Neural progenitor cell (in vitro differentiated cells): Measurements from ENCODE around the gene ZNF618. TPM values are rescaled to one million over a fixed set of nuclear protein-coding genes. Genes with fewer than 3 reads are reported as not detected.

Source experiments
- DNase-seq: peaks from one replicate; pipeline ENCODE4 v3.0.0-alpha.2; 2016; ENCODE audit warnings: low spot score
- H2AFZ ChIP-seq: fragments of 200-600 bp; sonication (generic); replicated peaks from 2 replicates; pipeline ENCODE4 v1.6.1; 2016; ENCODE audit warnings: antibody characterized with exemption
- H3F3A ChIP-seq: fragments of 200-600 bp; sonication (generic); 2 replicates; pipeline ENCODE4 v1.6.1; 2016; ENCODE audit warnings: antibody characterized with exemption, low read depth
- H3K27ac ChIP-seq: fragments of 200-600 bp; sonication (generic); 2 replicates; pipeline ENCODE4 v1.5.1; 2016; ENCODE audit warnings: mild to moderate bottlenecking
- H3K27me3 ChIP-seq: fragments of 200-600 bp; sonication (generic); 2 replicates; pipeline ENCODE4 v1.6.1; 2016; ENCODE audit warnings: mild to moderate bottlenecking, moderate library complexity
- H3K36me3 ChIP-seq: fragments of 200-600 bp; sonication (generic); 2 replicates; pipeline ENCODE4 v1.5.1; 2016
- H3K4me1 ChIP-seq: fragments of 200-600 bp; sonication (generic); 2 replicates; pipeline ENCODE4 v1.6.1; 2016; ENCODE audit warnings: mixed run types
- H3K4me2 ChIP-seq: fragments of 200-600 bp; sonication (generic); 2 replicates; pipeline ENCODE4 v1.6.1; 2016
- H3K4me3 ChIP-seq: fragments of 200-600 bp; sonication (generic); 2 replicates; pipeline ENCODE4 v1.5.1; 2016
- H3K79me2 ChIP-seq: fragments of 200-600 bp; sonication (generic); 2 replicates; pipeline ENCODE4 v1.6.1; 2016; ENCODE audit warnings: low read depth
- H3K9ac ChIP-seq: fragments of 200-600 bp; sonication (generic); 2 replicates; pipeline ENCODE4 v1.6.1; 2016
- H3K9me3 ChIP-seq: fragments of 200-600 bp; sonication (generic); 2 replicates; pipeline ENCODE4 v1.5.1; 2016; ENCODE audit warnings: low read depth
- H4K20me1 ChIP-seq: fragments of 200-600 bp; sonication (generic); 2 replicates; pipeline ENCODE4 v1.6.1; 2016; ENCODE audit warnings: low read depth
- H3K27ac Mint-ChIP-seq: 3 replicates; pipeline ENCODE4 v1.8.0; 2021; ENCODE audit warnings: mixed read lengths
- H3K27me3 Mint-ChIP-seq: 2 replicates; pipeline ENCODE4 v1.8.0; 2022; ENCODE audit warnings: low read depth, mild to moderate bottlenecking, inconsistent platforms, moderate library complexity, mixed read lengths; ENCODE audit not compliant: insufficient read depth
- H3K36me3 Mint-ChIP-seq: 3 replicates; pipeline ENCODE4 v1.8.0; 2021; ENCODE audit warnings: mixed read lengths
- H3K4me1 Mint-ChIP-seq: 3 replicates; pipeline ENCODE4 v1.8.0; 2021; ENCODE audit warnings: mixed read lengths
- H3K4me3 Mint-ChIP-seq: 3 replicates; pipeline ENCODE4 v1.8.0; 2021; ENCODE audit warnings: mild to moderate bottlenecking, moderate library complexity, mixed read lengths
- H3K9me3 Mint-ChIP-seq: 3 replicates; pipeline ENCODE4 v1.8.0; 2020; ENCODE audit warnings: mixed read lengths
- CTCF ChIP-seq: fragments of 200-600 bp; sonication (generic); IDR thresholded peaks from 2 replicates; pipeline ENCODE4 v1.5.1; 2017; ENCODE audit warnings: antibody characterized with exemption, mild to moderate bottlenecking
- EZH2 ChIP-seq: fragments of 200-600 bp; sonication (generic); IDR thresholded peaks from 2 replicates; pipeline ENCODE4 v1.6.1; 2017; ENCODE audit warnings: antibody characterized with exemption, mild to moderate bottlenecking, moderate library complexity
- EZH2phosphoT487 ChIP-seq: fragments of 200-600 bp; sonication (generic); IDR thresholded peaks from 2 replicates; pipeline ENCODE4 v1.6.1; 2017; ENCODE audit warnings: antibody characterized with exemption
- total RNA-seq: library from RNA; depleted of rRNA; stranded (reverse); fragments of >200 nt; gene quantifications from 2 replicates; pipeline ENCODE4 v1.2.3, GENCODE V29; 2015; ENCODE audit warnings: low replicate concordance

ZNF618 gene
- total RNA-seq, 1 donor from 2014 or later, result 10.5 TPM

GRCh38 chr9:114098936-114099668 lies 223.0 kb downstream of the ZNF618 start, which contains the start of gene KIF12:
Gene KIF12 (minus strand): TSS chr9:114099292. CDS start chr9:114099276, 16 bp downstream.
- peaks cover 33% of the 10 kb centered on the region for H3K27me3 Mint-ChIP-seq
- TF ChIP-seq CTCF (no peak), EZH2 (peak; percentile 14), EZH2phosphoT487 (no peak)
- peaks cover 13% of the 10 kb centered on the region for H3K4me1 Mint-ChIP-seq
- H3K36me3 ChIP-seq, result no peaks in the 10 kb centered on the region
- no peaks in the 10 kb centered on the region for H3K79me2 ChIP-seq
- H3K9me3 Mint-ChIP-seq, result peaks cover 11% of the 10 kb centered on the region
- peak within 1 kb of the TSS; percentile 96 for H3K4me2 ChIP-seq
- DNase-seq, result peak; percentile 60
- peak within 1 kb of the TSS; percentile 80 for H3K4me3 Mint-ChIP-seq
- peaks cover 5% of the 10 kb centered on the region for H3K36me3 Mint-ChIP-seq
- no peak within 1 kb of the TSS for H3K27ac Mint-ChIP-seq
- no peak within 1 kb of the TSS for H3K9ac ChIP-seq
- peak within 1 kb of the TSS; percentile 63 for H3K4me3 ChIP-seq
- H3F3A ChIP-seq, result peaks cover 10% of the 10 kb centered on the region
- H3K4me1 ChIP-seq, result peaks cover 11% of the 10 kb centered on the region
- no peaks in the 10 kb centered on the region for H4K20me1 ChIP-seq
- peaks cover 65% of the 10 kb centered on the region for H3K27me3 ChIP-seq
- H3K9me3 ChIP-seq, result no peaks in the 10 kb centered on the region
- no peak within 1 kb of the TSS for H3K27ac ChIP-seq
- peak within 1 kb of the TSS; percentile 81 for H2AFZ ChIP-seq

GRCh38 chr9:114099669-114100270 lies 223.7 kb downstream of the ZNF618 start:
- peaks cover 72% of the 10 kb centered on the region for H3K27me3 ChIP-seq
- TF ChIP-seq EZH2 (no peak), EZH2phosphoT487 (no peak), CTCF (no peak)
- no peak overlapping the region for H3K27ac ChIP-seq
- peak overlapping the region; percentile 85 for H3K4me2 ChIP-seq
- no peaks in the 10 kb centered on the region for H3K9me3 ChIP-seq
- H3K4me3 Mint-ChIP-seq, result peak overlapping the region; percentile 15
- H4K20me1 ChIP-seq, result no peaks in the 10 kb centered on the region
- no peaks in the 10 kb centered on the region for H3K36me3 ChIP-seq
- peaks cover 30% of the 10 kb centered on the region for H3K27me3 Mint-ChIP-seq
- DNase-seq, result no peak
- H3K27ac Mint-ChIP-seq, result no peak overlapping the region
- peaks cover 11% of the 10 kb centered on the region for H3K9me3 Mint-ChIP-seq
- no peak overlapping the region for H3K4me3 ChIP-seq
- peaks cover 13% of the 10 kb centered on the region for H3K4me1 Mint-ChIP-seq
- H2AFZ ChIP-seq, result no peak overlapping the region
- peaks cover 11% of the 10 kb centered on the region for H3K4me1 ChIP-seq
- H3K36me3 Mint-ChIP-seq, result peaks cover 4% of the 10 kb centered on the region
- H3K79me2 ChIP-seq, result no peaks in the 10 kb centered on the region
- H3K9ac ChIP-seq, result no peak overlapping the region
- H3F3A ChIP-seq, result peaks cover 10% of the 10 kb centered on the region

DNA sequence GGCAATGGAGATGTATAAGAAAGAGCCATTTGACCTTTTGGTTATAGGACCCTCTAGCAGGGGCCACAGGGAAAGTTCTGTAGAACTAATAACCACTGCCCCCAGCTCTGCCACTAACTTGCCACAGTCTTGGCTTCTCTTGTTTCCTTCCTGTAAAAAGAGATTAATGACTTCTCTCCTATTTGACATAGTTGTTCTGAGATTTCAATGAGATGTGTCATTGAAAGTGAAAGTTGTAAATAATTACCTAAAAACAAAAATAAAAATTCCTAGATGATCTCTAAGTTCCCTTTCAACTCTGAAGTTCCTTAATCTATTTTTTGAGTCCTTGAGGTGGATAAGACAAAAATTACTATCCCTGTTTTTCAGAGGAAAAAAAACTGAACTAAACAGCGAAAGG lies 224.4 kb downstream of the ZNF618 start:
- H3K9me3 ChIP-seq, result no peaks in the 10 kb centered on the region
- no peak overlapping the region for H3K27ac ChIP-seq
- TF ChIP-seq EZH2phosphoT487 (no peak), EZH2 (no peak), CTCF (no peak)
- no peak for DNase-seq
- no peak overlapping the region for H3K27ac Mint-ChIP-seq
- H3K36me3 ChIP-seq, result no peaks in the 10 kb centered on the region
- peaks cover 78% of the 10 kb centered on the region for H3K27me3 ChIP-seq
- H3K4me1 Mint-ChIP-seq, result peaks cover 13% of the 10 kb centered on the region
- H2AFZ ChIP-seq, result no peak overlapping the region
- no peak overlapping the region for H3K4me2 ChIP-seq
- peaks cover 10% of the 10 kb centered on the region for H3F3A ChIP-seq
- no peaks in the 10 kb centered on the region for H4K20me1 ChIP-seq
- no peak overlapping the region for H3K4me3 ChIP-seq
- no peak overlapping the region for H3K9ac ChIP-seq
- H3K36me3 Mint-ChIP-seq, result peaks cover 4% of the 10 kb centered on the region
- peaks cover 11% of the 10 kb centered on the region for H3K9me3 Mint-ChIP-seq
- no peak overlapping the region for H3K4me3 Mint-ChIP-seq
- H3K79me2 ChIP-seq, result no peaks in the 10 kb centered on the region
- H3K27me3 Mint-ChIP-seq, result peaks cover 28% of the 10 kb centered on the region
- H3K4me1 ChIP-seq, result peaks cover 11% of the 10 kb centered on the region
